Omental fat pad (tissue), 4 donors: Measurements from ENCODE around the gene ZNF286A. TPM values are rescaled to one million over a fixed set of nuclear protein-coding genes. Genes with fewer than 3 reads are reported as not detected.
"Not testable (repeated sequence)": the region's sequence is repeated elsewhere in the genome, so short reads cannot be mapped to it uniquely, and the experiment has no call there.

Experiments used
- ATAC-seq: fragments of 150-250 bp; one replicate; pipeline ENCODE4 v1.9.1; 2016; ENCODE audit warnings: mild to moderate bottlenecking, moderate library complexity; ENCODE audit not compliant: low FRiP score
- DNase-seq: peaks from one replicate; pipeline ENCODE4 v3.0.0-alpha.2; 2019; ENCODE audit warnings: low spot score
- CTCF ChIP-seq, 3 donors: fragments of 450-650 bp; IDR thresholded peaks; one replicate each; pipeline ENCODE4 v1.5.1; 2016 to 2017; ENCODE audit warnings: antibody characterized with exemption in 3 of 3, mild to moderate bottlenecking in 3 of 3, moderate library complexity in 2 of 3
- total RNA-seq, 4 donors: library from RNA; depleted of rRNA; stranded (reverse); fragments of >200 nt; gene quantifications; one replicate each; pipeline ENCODE4 v1.1.0, GENCODE V29; 2016

Gene ZNF286A
- 10 to 100 TPM; 11.9 to 28.9 (median 19.1) TPM for total RNA-seq

- ATAC-seq = peak; percentile 100
- DNase-seq = peak; percentile 89
Measured at GRCh38 chr17:15699413-15699924, at the start of gene ZNF286A. ZNF286A (plus strand) TSS chr17:15699752; CDS start chr17:15700330, 578 bp downstream.

GRCh38 chr17:15649861-15650421 lies 49.6 kb upstream of the ZNF286A start:
- no peak for DNase-seq
- ATAC-seq = no peak
- TF ChIP-seq CTCF (IDR thresholded peaks at IDR 0.05) = no peak

GRCh38 chr17:15650741-15651582 lies 48.6 kb upstream of the ZNF286A start:
- no peak for TF ChIP-seq CTCF (IDR thresholded peaks at IDR 0.05)
- DNase-seq = no peak
- no peak for ATAC-seq

GRCh38 chr17:15651583-15652110 lies 47.9 kb upstream of the ZNF286A start:
- TF ChIP-seq CTCF (IDR thresholded peaks at IDR 0.05) = no peak
- peak; percentile 93 for ATAC-seq
- DNase-seq = peak; percentile 89

- no peak for TF ChIP-seq CTCF (IDR thresholded peaks at IDR 0.05)
- no peak for DNase-seq
- no peak for ATAC-seq
Measured at GRCh38 chr17:15652960-15653359, 46.6 kb upstream of the ZNF286A start.

GRCh38 chr17:15654401-15654800 lies 45.2 kb upstream of the ZNF286A start:
- ATAC-seq, DNase-seq: not testable (repeated sequence)

- no peak for ATAC-seq
- TF ChIP-seq CTCF (IDR thresholded peaks at IDR 0.05) = no peak
- DNase-seq = no peak
Measured at GRCh38 chr17:15654886-15655561, 44.5 kb upstream of the ZNF286A start.
